HG02943 (cell line): Measurements from ENCODE around the gene GHDC.
"Not testable (repeated sequence)": the region's sequence is repeated elsewhere in the genome, so short reads cannot be mapped to it uniquely, and the experiment has no call there.

Experiments used
- ATAC-seq: cut with Tn5 transposase; IDR thresholded peaks from one replicate; pipeline ENCODE4 v1.9.1; 2021; ENCODE audit warnings: mild to moderate bottlenecking, low read depth, moderate library complexity; ENCODE audit not compliant: unreplicated experiment

The GHDC gene, protein sequence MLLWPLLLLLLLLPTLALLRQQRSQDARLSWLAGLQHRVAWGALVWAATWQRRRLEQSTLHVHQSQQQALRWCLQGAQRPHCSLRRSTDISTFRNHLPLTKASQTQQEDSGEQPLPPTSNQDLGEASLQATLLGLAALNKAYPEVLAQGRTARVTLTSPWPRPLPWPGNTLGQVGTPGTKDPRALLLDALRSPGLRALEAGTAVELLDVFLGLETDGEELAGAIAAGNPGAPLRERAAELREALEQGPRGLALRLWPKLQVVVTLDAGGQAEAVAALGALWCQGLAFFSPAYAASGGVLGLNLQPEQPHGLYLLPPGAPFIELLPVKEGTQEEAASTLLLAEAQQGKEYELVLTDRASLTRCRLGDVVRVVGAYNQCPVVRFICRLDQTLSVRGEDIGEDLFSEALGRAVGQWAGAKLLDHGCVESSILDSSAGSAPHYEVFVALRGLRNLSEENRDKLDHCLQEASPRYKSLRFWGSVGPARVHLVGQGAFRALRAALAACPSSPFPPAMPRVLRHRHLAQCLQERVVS

DNA sequence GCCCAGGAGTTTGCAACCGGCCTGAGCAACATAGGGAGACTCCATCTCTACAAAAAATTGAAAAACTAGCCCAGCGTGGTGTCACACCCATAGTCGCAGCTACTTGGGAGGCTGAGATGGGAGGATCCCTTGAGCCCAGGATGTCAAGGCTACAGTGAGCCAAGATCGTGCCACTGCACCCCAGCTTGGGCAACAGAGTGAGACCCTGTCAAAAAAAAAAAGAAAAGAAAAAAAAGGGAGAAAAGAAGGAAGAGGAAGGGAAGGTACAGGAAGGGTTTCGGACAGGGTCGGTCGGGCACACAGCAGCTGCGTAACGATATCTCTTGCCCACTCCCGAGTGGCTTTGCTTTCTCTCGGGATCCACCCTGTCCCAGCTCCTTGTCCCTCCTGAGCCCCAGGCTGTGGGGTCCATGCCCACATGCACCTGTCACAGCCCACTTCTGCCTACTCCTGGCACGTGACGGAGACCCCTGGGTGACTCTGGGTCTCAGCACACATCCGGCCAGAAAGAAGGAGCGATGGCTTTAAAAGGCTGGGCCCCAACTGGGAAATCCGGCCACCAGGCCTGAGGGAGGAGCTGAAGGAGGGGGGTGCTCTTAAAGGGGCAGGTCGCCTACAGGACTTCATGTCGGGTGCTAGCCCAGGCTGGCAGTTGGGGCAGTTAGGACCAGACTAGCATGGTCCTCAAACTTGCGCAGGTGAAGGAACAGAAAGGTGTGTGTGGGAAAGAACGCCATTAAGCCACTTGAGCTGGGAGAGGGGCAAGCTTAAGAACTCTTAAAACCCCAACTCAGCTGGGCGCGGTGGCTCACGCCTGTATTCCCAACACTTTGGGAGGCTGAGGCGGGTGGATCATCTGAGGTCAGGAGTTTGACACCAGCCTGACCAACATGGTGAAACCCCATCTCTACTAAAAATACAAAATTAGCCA lies at the start of gene GHDC:
TSS of gene GHDC (minus strand) at position 526 of the 931 bp plus-strand sequence. CDS start 913 bp downstream, outside the sequence.
- peak; percentile 87 for ATAC-seq

DNA sequence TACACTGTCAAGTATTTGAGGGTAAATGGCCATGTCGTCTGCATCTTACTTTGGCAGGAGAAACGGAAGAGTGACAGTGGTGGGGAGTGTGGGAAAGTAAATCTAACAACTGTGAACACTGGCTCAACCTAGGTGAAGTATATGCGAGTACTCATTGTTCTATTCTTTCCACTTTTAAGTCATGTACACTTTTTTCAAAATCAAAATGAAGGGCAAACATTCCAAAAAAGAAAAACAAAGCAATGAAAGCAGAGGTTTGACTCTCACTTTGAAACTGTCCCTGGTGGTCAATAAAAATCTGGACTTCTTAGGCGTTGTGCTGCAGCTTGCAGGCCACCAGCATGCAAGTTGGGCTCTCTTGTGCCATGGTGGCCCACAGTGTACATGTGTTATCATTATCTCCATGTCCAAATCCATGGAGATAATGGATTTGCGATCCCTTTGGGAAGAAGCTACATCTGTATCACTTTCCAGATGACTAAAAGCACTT lies 49.2 kb upstream of the GHDC start:
- no peak for ATAC-seq

DNA sequence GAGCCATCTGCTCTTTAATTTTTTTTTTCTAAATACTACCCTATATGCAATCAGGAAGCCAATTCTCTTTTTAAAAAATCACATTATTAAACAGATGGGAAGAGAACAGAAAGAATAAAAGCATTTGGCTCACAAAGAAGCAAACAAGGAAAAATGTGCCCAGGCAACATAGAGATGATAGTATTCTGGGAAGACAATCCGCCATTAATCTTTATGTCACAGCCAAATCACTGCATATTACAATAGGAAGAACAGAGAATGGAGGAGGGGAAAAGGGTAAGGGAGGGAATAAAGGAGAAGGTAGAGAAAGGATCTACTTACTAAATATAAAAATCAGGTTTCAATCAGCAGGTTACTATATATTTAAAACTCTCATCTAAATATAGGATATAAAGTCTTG lies 47.6 kb upstream of the GHDC start:
- no peak for ATAC-seq

DNA sequence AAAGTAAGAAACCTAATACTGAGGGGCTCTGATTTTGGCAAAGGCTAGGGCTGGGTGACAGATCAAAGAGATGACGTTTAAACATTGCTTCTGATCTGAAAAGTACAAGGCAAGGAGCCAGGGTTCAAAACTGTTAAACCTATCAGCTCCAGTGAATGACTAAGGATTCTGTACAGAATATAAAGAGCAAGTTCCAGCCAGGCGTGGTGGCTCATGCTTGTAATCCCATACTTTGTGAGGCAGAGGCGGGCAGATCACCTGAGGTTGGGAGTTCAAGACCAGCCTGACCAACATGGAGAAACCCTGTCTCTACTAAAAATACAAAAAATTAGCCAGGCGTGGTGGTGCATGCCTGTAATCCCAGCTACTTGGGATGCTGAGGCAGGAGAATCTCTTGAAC lies 46.6 kb upstream of the GHDC start:
- ATAC-seq = not testable (repeated sequence)

DNA sequence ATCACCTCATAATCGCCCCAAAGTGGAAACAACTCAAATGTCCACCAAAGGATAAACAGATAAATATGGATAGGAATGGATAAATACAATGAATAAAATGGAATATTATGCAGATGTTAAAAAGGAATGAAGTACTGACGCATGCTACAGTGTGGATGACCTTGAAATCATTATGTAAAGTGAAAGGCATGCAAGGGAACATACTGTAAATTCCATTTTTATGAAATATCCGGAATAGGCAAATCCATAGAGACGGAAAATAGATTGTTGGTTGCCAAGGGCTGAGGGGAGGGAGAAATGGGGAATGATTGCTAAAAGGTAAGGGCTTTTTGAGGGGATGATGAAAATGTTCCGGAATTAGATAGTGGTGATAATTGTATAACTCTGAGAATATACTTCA lies 45.9 kb upstream of the GHDC start:
- ATAC-seq = no peak

DNA sequence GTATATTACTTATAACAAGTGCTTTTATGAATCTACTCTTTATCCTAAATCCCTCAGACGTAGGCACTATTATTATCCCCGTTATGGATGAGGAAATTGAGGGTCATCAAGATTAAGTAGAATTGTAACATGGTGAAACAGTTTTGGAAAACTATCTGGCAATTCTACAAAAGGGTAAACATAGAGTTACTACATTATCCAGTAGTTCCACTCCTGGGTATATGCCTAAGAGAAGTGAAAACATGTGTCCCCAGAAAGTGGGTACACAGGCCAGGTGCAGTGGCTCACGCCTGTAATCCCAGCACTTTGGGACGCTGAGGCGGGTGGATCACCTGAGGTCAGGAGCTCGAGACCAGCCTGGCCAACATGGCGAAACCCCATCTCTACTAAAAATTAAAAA lies 45.3 kb upstream of the GHDC start:
- not testable (repeated sequence) for ATAC-seq

DNA sequence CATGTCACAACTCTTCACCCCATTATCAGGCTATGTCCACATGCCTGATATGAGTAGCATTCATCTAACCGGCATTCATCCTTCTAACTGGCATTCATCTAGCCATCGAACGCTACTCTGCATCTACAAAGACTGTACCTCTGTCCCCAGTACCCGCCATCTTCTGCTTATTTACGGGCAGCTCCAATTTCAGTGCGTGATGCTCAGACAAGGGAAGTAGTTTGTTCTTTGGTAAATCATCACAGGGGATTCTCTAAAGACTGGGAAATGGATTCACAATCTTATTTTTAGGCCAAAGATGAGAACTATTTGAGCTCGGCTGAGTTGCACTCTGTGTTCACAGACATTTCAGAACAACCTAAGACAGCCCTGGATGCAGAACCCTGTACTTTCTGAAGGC lies 42.5 kb upstream of the GHDC start:
- no peak for ATAC-seq

DNA sequence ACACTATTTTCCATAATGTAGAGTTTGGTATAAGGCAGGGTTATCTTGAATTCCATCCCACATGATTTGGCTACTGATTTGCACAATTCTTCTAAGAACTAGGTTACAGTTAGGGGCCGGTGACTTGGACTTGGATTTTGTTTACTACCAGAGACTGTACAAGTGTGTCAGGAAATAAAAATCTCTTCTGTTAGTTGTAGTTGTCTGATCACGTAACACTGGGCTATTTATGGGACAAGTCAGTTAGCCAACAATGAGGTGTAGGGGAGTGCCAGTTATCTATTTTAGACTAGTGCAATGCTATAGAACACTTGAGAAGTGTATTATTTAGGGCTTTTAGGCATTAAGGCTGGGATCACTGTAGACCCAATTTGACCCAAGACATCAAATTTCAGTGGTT lies 39.7 kb upstream of the GHDC start:
- no peak for ATAC-seq

DNA sequence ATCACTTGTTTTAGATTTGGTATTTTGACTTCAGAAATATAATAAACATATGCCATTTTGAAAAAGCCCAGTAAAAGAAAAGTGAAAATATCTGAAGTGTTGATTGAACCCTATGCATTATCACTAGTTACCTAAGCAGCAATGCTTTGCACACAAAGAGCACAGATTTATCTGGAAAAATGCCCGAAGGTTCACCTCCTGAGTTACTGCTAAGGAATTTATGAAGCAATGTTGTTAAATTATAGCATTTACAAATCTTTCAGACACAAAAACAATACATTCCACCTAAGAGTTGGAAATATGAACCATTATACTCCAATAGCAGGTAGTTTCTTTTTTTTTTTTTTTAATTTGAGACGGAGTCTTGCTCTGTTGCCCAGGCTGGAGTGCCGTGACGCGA lies 38.9 kb upstream of the GHDC start:
- ATAC-seq = no peak

DNA sequence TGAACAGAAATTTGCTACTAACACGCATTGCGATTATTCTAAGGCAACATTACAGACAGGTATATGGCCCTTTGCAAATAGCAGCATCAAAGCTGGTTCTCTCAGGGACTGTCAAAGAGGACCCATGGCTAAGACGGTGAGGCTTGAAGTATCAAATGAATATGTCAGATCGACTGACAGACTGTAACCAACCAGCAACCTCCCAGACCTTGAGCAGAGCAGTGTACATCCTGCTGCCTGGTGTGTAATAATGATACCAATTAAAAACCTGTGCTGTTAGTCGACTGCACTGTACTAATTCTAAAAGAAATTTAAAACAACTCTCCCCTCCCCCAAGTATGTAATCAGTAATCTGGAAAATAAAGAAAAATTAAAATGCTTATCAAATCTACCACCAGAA lies 35.9 kb upstream of the GHDC start:
- ATAC-seq = no peak

DNA sequence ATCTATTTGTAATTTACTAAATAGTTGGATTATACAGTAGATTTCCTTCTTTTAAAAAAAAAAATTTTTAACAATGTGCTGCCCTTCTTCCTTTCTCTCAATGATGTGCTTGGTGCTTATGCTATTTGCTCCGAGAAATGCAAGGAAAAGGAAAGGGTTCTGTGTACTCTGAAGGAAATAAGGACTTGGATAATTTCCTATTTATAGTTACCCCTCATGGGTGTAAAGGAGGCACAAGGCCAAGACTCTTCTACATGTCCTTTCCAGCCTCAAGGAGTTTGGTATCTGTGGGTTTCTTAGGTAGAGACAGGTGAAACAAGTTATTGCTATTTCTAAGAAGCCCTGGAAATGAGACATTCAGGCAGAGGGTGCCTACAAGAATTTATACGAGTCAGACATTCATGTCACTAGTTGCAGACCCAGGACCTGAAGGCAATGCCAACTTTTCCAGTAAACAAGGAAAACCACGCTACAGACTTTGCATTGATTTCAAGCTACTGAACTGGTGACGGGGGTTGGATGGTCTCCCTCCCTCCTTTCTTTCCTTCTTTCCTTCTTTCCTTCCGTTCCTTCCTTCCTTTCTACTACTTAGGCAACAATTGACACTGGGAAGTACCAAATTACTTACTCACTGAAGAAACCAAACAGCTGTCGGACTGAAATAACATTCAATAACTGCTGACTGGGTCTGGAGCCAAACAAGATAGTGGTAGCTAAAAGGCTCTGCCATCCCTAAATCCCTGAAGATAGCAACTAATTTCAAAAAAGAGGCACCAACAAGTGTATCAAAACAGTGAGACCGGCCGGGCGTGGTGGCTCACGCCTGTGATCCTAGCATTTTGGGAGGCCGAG lies 33.8 kb upstream of the GHDC start:
- no peak for ATAC-seq

DNA sequence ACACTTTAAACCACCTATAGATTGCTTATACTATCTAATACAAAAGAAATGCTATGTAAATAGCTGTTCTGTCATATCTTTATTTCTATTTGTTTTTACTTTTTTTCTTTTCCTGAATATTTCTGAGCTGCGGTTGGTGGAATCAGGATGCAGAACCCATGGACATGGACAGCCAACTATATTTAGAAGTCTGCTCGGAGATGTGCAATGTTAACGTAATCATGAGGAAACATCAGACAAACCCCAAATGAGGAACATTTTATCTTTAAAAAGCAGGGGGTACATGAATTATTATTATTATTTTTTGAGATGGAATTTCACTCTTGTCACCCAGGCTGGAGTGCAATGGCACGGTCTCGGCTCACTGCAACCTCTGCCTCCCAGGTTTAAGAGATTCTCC lies 31.4 kb upstream of the GHDC start:
- ATAC-seq = no peak

DNA sequence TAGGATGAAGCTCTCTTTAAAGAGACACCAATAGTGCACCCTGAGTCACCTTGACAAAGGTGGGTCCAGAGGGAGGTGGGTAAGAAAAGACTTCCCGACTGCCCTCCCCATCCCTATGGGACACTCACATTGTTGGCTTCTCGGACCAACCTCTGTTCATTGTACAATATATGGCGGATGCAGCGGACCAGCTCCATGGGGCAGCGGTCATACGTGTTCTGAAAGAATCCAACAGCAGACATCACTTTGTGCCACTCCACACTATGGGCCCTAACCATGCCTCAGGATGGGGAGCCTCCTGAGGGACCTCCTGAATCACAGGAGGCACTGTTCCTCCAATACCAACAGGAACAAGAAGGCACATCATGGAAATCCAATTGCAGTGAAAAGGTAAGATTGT lies 30.4 kb upstream of the GHDC start:
- ATAC-seq = no peak

DNA sequence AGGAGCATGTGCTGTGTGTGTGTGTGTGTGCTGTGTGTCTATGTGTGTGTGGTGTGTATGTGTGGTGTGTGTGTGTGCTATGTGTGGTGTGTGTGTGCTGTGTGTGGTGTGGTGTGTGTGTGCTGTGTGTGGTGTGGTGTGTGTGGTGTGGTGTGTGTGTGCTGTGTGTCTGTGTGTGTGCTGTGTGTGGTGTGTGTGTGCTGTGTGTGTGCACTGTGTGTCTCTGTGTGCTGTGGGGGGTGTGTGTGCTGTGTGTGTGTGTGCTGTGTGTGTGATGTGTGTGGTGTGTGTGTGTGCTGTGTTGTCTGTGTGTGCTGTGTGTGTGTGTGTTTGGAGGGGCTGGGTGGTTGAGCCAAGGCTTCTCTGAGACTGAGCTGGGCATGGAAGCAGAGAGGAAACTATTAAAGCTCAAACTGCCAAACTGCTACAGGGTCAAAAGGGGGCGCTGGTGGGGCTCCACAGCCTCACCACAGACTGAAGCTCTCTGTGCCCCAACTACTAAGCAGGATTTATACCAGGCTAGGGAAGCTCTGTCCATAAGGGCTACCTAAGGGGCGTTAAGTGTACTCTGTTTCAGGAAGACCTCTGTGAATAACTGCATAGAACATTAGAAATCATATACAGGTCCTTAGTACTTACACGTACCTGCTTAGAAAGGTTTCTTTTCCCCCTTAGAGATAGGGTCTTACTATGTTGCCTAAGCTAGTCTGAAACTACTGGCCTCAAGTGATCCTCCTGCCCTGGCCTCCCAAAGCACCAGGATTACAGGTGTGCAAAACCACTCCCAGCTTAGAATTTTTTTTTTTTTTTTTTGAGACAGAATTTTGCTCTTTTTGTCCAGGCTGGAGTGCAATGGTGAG lies 27.8 kb upstream of the GHDC start:
- no peak for ATAC-seq

DNA sequence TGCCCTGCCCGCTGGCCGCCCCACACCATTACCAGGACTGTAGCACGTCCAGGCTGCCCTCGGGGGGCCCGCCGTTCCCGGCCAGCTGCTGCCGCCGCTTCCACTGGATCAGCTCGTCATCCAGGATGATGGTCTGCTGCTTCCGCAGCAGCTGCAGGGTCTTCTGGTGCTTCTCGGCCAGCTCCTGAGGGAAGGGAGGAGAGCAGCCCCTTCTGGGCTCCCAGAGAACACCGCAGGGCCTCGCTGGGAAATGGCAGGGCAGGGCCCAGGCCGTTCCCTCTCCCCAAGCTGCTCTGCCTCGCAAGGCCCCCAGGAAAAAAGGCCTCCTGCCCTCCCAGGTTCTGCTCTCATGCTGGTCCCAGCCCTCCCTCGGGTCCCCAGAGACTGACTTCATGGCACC lies 25.0 kb upstream of the GHDC start:
- ATAC-seq = not testable (repeated sequence)

DNA sequence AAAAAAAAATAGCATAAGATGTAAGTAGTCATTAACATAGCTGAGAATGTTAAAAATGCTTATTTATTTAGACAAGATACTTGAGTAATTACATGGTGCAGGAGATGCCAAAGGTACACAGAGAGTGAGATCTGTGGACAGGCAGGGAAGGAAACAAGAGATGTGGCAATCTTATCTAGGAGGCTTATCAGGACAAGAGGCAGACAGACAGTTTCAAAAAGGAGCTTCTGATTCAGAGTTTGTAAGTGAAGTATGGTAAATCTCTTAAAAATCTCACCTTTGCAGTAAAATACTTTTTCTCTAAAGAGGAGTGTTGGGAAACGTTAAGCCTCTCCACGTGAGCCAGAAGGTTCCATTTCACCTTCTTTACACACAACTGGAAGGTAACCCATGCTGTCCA lies 19.9 kb upstream of the GHDC start:
- ATAC-seq = no peak

DNA sequence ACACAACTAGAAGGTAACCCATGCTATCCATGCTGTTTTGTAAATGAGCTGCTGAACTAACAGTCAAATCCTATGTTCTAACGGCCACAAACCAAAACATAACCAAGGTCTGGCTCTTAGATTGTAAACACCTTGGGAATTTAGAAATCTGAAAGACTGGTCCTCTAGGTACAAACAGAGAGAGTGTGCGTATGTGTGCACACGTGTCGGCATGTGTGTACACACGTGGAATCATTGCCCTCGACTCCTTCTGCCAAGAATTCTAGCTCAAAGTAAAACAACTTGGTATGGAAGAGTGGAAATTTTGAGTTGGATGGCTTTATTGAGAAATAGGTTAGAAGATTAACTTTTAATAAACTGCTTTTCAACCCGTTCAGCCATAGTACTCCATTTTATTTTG lies 18.1 kb upstream of the GHDC start:
- ATAC-seq = no peak

DNA sequence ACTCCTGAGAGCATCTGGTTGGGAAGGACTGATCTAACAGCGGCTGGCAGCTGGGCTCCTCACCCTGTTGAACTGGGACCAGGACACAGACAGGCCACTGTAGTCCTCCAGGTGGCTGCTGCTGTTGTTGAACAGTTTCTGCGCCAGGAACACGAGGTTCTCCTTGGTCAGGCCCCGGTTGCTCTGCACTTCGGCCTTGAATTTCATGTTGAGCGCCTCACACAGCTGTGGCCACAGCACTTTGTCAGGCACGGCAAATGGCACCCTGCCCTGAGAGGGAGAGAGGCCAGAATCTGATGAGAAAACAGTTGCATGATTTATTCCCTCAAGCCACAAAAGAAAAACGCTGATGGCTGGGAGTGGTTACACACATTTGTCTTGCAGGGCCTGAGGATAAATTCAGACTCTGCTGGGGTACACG lies 17.6 kb upstream of the GHDC start:
- not testable (repeated sequence) for ATAC-seq

DNA sequence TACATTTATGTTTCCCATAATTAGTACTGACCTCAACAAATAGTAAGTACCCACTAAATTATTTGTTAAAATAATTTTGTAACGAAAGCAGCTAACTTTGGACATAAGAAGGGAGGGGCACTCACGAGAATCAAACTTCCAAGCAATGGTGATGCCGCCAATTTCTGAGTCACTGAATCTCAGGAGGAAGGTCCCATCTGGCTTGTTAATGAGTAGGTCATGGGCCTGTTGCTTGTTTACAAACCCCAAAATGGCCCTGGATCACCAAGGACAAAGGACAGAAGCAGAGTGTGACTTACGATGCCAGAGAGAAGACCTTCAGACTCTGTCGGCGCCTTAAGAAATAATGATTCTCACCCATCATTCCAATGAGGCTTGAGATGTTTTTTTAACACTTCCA lies 15.8 kb upstream of the GHDC start:
- ATAC-seq = no peak
